Activated CD8-positive, alpha-beta T cell treated with anti-CD3 and anti-CD28 coated beads, Interleukin-2, amount 10 ng/mL, durations not matched to agents 7 days and 5 days (primary cell): ENCODE measurements around the gene PLCH1. TPM values are rescaled to one million over a fixed set of nuclear protein-coding genes. Genes with fewer than 3 reads are reported as not detected.
A peak's percentile ranks its signal among the peaks of the same experiment; 100 is the strongest.

Source experiments
- ATAC-seq: fragments of 150-1000 bp; cut with Tn5 transposase; one replicate; pipeline ENCODE4 v1.10.0; 2021; ENCODE audit warnings: moderate library complexity
- CTCF ChIA-PET: fragments of 350-600 bp; sonication (Branson Sonifier 250); formaldehyde crosslinking; loops from one replicate; lab custom pipeline; 2021; ENCODE audit warnings: antibody characterized with exemption; lab: Charles Lee
- POLR2A ChIA-PET: fragments of 350-600 bp; sonication (Branson Sonifier 250); formaldehyde crosslinking; loops from one replicate; lab custom pipeline; 2021; ENCODE audit warnings: antibody characterized with exemption; lab: Charles Lee
- DNase-seq: peaks from one replicate; pipeline ENCODE4 v3.0.0-alpha.2; 2020
- H3K27ac Mint-ChIP-seq: one replicate; pipeline ENCODE4 v1.8.0; 2021; ENCODE audit warnings: mild to moderate bottlenecking, mixed read lengths
- H3K27me3 Mint-ChIP-seq: one replicate; pipeline ENCODE4 v1.8.0; 2021; ENCODE audit warnings: low read depth, mixed read lengths
- H3K36me3 Mint-ChIP-seq: one replicate; pipeline ENCODE4 v1.8.0; 2021; ENCODE audit warnings: low read depth, mixed read lengths
- H3K4me1 Mint-ChIP-seq: one replicate; pipeline ENCODE4 v1.8.0; 2021; ENCODE audit warnings: low read depth, mixed read lengths
- H3K4me3 Mint-ChIP-seq: one replicate; pipeline ENCODE4 v1.8.0; 2021; ENCODE audit warnings: mild to moderate bottlenecking, mixed read lengths
- H3K9me3 Mint-ChIP-seq: one replicate; pipeline ENCODE4 v1.8.0; 2022; ENCODE audit warnings: mixed read lengths; ENCODE audit not compliant: insufficient read depth
- total RNA-seq, 2 experiments: library from RNA; stranded (reverse); gene quantifications; one replicate each; pipeline ENCODE4 v1.2.3, GENCODE V29; 2021

Gene PLCH1
- total RNA-seq, result 1 to 10 TPM; 2.0 to 2.4 TPM

- ChIA-PET POLR2A (no interaction called here), CTCF (interaction anchor here (0.9 kb wide), 1 partner anchor 62 kb away, joined by 3 read pairs; the partner anchor contains the start of gene C3orf33)
- Mint-ChIP-seq H3K4me3 (peak within 1 kb of the TSS; percentile 79), H3K27ac (no peak within 1 kb of the TSS), H3K36me3 (no peaks in the 10 kb centered on the region), H3K27me3 (peaks cover 65% of the 10 kb centered on the region), H3K9me3 (no peaks in the 10 kb centered on the region), H3K4me1 (peaks cover 21% of the 10 kb centered on the region)
- DNase-seq, result peak; percentile 43
- peak; percentile 64 for ATAC-seq
Observed at GRCh38 chr3:155744626-155745324, at the start of gene PLCH1. Gene PLCH1, minus strand, starts transcription at chr3:155745071. Its CDS starts 40,847 bp downstream, at chr3:155704224.

GRCh38 chr3:155792532-155792931 is 47.7 kb upstream of the PLCH1 start:
- no peaks in the 10 kb centered on the region for H3K27me3 Mint-ChIP-seq

GRCh38 chr3:155791190-155791589 is 46.3 kb upstream of the PLCH1 start:
- Mint-ChIP-seq H3K27ac (no peak overlapping the region), H3K9me3 (no peaks in the 10 kb centered on the region), H3K4me3 (no peak overlapping the region), H3K4me1 (peaks cover under 1% of the 10 kb centered on the region), H3K36me3 (peaks cover 10% of the 10 kb centered on the region), H3K27me3 (no peaks in the 10 kb centered on the region)
- DNase-seq (no peak), ATAC-seq (no peak)
- CTCF ChIA-PET, result no interaction called here
- POLR2A ChIA-PET, result no interaction called here

More at GRCh38 chr3:155792532-155792931, 47.7 kb upstream of the PLCH1 start:
- POLR2A ChIA-PET, result no interaction called here
- DNase-seq (no peak), ATAC-seq (no peak)
- Mint-ChIP-seq H3K4me1 (no peaks in the 10 kb centered on the region), H3K9me3 (no peaks in the 10 kb centered on the region), H3K4me3 (no peak overlapping the region), H3K36me3 (peaks cover 11% of the 10 kb centered on the region), H3K27ac (no peak overlapping the region)
- CTCF ChIA-PET, result no interaction called here

- CTCF ChIA-PET, result interaction anchor here (2.1 kb wide), 1 partner anchor 16 kb away, joined by 8 read pairs; the partner anchor contains the start of gene C3orf33
- Mint-ChIP-seq H3K9me3 (no peaks in the 10 kb centered on the region), H3K4me1 (peaks cover 7% of the 10 kb centered on the region), H3K36me3 (peaks cover 6% of the 10 kb centered on the region), H3K27me3 (no peaks in the 10 kb centered on the region), H3K27ac (no peak overlapping the region), H3K4me3 (no peak overlapping the region)
- DNase-seq (no peak), ATAC-seq (no peak)
- POLR2A ChIA-PET, result no interaction called here
Observed at GRCh38 chr3:155790272-155790925, 45.5 kb upstream of the PLCH1 start.

GRCh38 chr3:155785662-155786295 is 40.9 kb upstream of the PLCH1 start:
- DNase-seq (no peak), ATAC-seq (no peak)
- H3K4me1 Mint-ChIP-seq, result peaks cover 8% of the 10 kb centered on the region
- H3K4me3 Mint-ChIP-seq, result no peak overlapping the region
- H3K27ac Mint-ChIP-seq, result no peak overlapping the region
- ChIA-PET CTCF (interaction anchor here (1.2 kb wide), 1 partner anchor 20 kb away, joined by 3 read pairs; the partner anchor contains the start of gene C3orf33), POLR2A (no interaction called here)
- peaks cover 8% of the 10 kb centered on the region for H3K9me3 Mint-ChIP-seq
- no peaks in the 10 kb centered on the region for H3K27me3 Mint-ChIP-seq
- peaks cover 7% of the 10 kb centered on the region for H3K36me3 Mint-ChIP-seq

GRCh38 chr3:155782390-155782953 is 37.6 kb upstream of the PLCH1 start:
- Mint-ChIP-seq H3K4me3 (no peak overlapping the region), H3K27me3 (no peaks in the 10 kb centered on the region), H3K27ac (no peak overlapping the region), H3K9me3 (peaks cover 8% of the 10 kb centered on the region), H3K4me1 (peaks cover 8% of the 10 kb centered on the region), H3K36me3 (peaks cover 7% of the 10 kb centered on the region)
- POLR2A ChIA-PET, result no interaction called here
- CTCF ChIA-PET, result no interaction called here
- no peak for DNase-seq
- no peak for ATAC-seq

GRCh38 chr3:155780291-155780690 is 35.4 kb upstream of the PLCH1 start:
- DNase-seq, result no peak
- no peak for ATAC-seq
- Mint-ChIP-seq H3K27me3 (no peaks in the 10 kb centered on the region), H3K9me3 (peaks cover 8% of the 10 kb centered on the region), H3K36me3 (peaks cover 7% of the 10 kb centered on the region), H3K27ac (no peak overlapping the region), H3K4me3 (no peak overlapping the region), H3K4me1 (no peaks in the 10 kb centered on the region)
- POLR2A ChIA-PET, result no interaction called here
- CTCF ChIA-PET, result interaction anchor here (1.9 kb wide), 1 partner anchor 26 kb away, joined by 8 read pairs; the partner anchor contains the start of gene C3orf33

- H3K4me3 Mint-ChIP-seq, result no peak overlapping the region
- no peak overlapping the region for H3K27ac Mint-ChIP-seq
- ATAC-seq (no peak), DNase-seq (no peak)
- H3K4me1 Mint-ChIP-seq, result no peaks in the 10 kb centered on the region
- no peaks in the 10 kb centered on the region for H3K27me3 Mint-ChIP-seq
- H3K36me3 Mint-ChIP-seq, result peaks cover 5% of the 10 kb centered on the region
- peaks cover 8% of the 10 kb centered on the region for H3K9me3 Mint-ChIP-seq
- POLR2A ChIA-PET, result no interaction called here
- CTCF ChIA-PET, result no interaction called here
Observed at GRCh38 chr3:155778462-155778861, 33.6 kb upstream of the PLCH1 start.

GRCh38 chr3:155772801-155773200 is 27.9 kb upstream of the PLCH1 start:
- ChIA-PET POLR2A (no interaction called here), CTCF (interaction anchor here (4.4 kb wide), 1 partner anchor 33 kb away, joined by 19 read pairs; the partner anchor contains the start of gene C3orf33)
- no peak for DNase-seq
- no peak for ATAC-seq
- Mint-ChIP-seq H3K9me3 (peaks cover 4% of the 10 kb centered on the region), H3K27me3 (no peaks in the 10 kb centered on the region), H3K4me1 (no peaks in the 10 kb centered on the region), H3K4me3 (no peak overlapping the region), H3K36me3 (no peaks in the 10 kb centered on the region), H3K27ac (no peak overlapping the region)

GRCh38 chr3:155771126-155771525 is 26.3 kb upstream of the PLCH1 start:
- ChIA-PET POLR2A (no interaction called here), CTCF (no interaction called here)
- DNase-seq (no peak), ATAC-seq (no peak)
- H3K4me3 Mint-ChIP-seq, result no peak overlapping the region
- H3K27me3 Mint-ChIP-seq, result no peaks in the 10 kb centered on the region
- H3K4me1 Mint-ChIP-seq, result no peaks in the 10 kb centered on the region
- no peaks in the 10 kb centered on the region for H3K36me3 Mint-ChIP-seq
- H3K27ac Mint-ChIP-seq, result no peak overlapping the region
- peaks cover 4% of the 10 kb centered on the region for H3K9me3 Mint-ChIP-seq

- H3K27ac Mint-ChIP-seq, result no peak overlapping the region
- no peak overlapping the region for H3K4me3 Mint-ChIP-seq
- no peaks in the 10 kb centered on the region for H3K36me3 Mint-ChIP-seq
- H3K27me3 Mint-ChIP-seq, result no peaks in the 10 kb centered on the region
- ChIA-PET CTCF (interaction anchor here (1.7 kb wide), 1 partner anchor 40 kb away, joined by 5 read pairs; the partner anchor contains the start of gene C3orf33), POLR2A (no interaction called here)
- ATAC-seq, result no peak
- no peak for DNase-seq
- peaks cover 4% of the 10 kb centered on the region for H3K9me3 Mint-ChIP-seq
- peaks cover 6% of the 10 kb centered on the region for H3K4me1 Mint-ChIP-seq
Observed at GRCh38 chr3:155766206-155766605, 21.3 kb upstream of the PLCH1 start.
